Bronchial epithelial cell (primary cell): ENCODE data around the gene PEPD. TPM values are rescaled to one million over a fixed set of nuclear protein-coding genes. Genes with fewer than 3 reads are reported as not detected.

Source experiments
- DNase-seq: peaks from one replicate; pipeline ENCODE4 v3.0.0-alpha.2; 2010; ENCODE audit warnings: low read depth
- FAIRE-seq: peaks from 2 replicates; lab custom pipeline; 2011; peaks lifted over from hg19 to GRCh38; lab: Jason Lieb, UNC
- H3K27me3 ChIP-seq: 2 replicates; pipeline ENCODE4 v1.5.1; 2011; ENCODE audit warnings: low read length; ENCODE audit not compliant: control insufficient read depth, insufficient read depth
- H3K36me3 ChIP-seq: 2 replicates; pipeline ENCODE4 v1.5.1; 2011; ENCODE audit warnings: low read length; ENCODE audit not compliant: control insufficient read depth, insufficient read depth
- H3K4me3 ChIP-seq: 2 replicates; pipeline ENCODE4 v1.5.1; 2011; ENCODE audit warnings: mild to moderate bottlenecking, low read depth, low read length, control low read depth
- CTCF ChIP-seq: IDR thresholded peaks from 2 replicates; pipeline ENCODE4 v1.5.1; 2011; ENCODE audit warnings: mild to moderate bottlenecking, moderate library complexity, low read length, control low read depth, inconsistent platforms; ENCODE audit not compliant: insufficient read depth, severe bottlenecking
- total RNA-seq: library from RNA; depleted of rRNA; stranded (reverse); fragments of >200 nt; gene quantifications from 2 replicates; pipeline ENCODE4 v1.2.1, GENCODE V29; 2014

The PEPD gene
- total RNA-seq, 1 donor from 2014 or later, result 35.8 TPM

- Histone ChIP-seq H3K4me3 (no peak overlapping the region), H3K36me3 (no peaks in the 10 kb centered on the region), H3K27me3 (no peaks in the 10 kb centered on the region)
- no peak for TF ChIP-seq CTCF
- FAIRE-seq (peak; percentile 28), DNase-seq (no peak)
These were observed 47.8 kb downstream of the PEPD start for GRCh38 chr19:33473653-33474305.

DNA sequence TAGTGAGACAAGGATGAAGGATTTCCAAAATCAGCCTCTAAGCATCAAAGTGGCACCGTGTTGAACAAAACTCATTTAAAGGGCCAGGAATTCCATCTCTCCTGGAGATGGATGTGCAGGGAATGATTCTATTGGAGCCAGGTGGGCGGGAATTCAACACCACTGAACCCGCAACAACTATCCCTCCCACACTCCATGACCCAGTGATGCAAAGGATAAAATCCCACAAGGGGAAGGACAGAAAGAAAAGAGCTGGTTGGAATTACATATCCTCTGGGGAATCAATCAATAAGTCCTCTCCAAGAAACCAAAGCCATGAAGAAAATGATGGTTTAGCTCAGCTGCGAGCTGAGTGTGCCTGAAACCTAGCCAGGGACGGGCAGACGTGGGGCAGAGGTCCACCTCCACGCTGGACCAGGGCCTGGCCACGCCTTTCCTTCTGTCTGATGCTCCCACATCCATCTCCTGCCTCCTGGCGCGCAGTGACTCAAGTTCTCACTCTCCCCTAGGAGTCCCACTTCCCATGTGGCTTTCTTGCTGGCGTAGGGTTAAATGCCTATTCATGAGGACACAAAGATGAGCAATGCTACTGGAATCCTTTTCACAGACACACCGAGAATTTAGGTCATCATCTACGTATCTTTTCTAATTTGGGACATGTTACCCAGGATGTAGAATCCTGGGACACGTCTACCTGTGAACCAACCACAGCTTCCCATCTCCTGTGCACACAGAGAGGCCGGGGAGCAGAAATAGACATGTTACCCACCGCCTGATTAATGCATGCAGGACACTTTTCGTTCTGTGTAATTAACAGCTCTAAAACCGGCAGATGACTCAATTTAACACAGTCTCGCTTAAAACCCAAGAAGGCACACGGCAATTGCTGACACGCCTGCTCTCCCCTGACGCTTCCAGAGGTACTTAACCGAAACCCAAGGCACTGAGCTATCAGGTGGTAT, 48.6 kb downstream of the PEPD start:
- TF ChIP-seq CTCF, result no peak
- DNase-seq (peak; percentile 35), FAIRE-seq (no peak)
- Histone ChIP-seq H3K4me3 (no peak overlapping the region), H3K36me3 (no peaks in the 10 kb centered on the region), H3K27me3 (no peaks in the 10 kb centered on the region)

DNA sequence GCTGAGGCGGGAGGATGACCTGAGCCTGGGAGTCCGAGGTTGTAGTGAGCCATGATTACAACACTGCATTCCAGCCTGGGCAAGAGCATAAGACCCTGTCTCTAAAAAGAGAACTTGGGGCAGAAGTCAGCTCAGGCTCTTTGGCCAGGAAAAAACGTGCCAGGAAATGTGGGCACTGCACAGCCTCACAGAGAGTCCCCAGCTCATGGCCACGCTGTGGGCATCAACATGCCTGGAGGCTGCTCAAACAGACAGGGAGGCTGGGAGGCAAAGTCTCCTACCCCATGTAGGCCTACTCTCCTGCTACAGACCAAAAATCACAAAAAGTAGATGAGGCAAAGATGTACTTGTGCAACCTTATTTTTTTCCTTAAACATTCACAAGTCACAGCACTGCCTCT, 49.4 kb downstream of the PEPD start:
- no peaks in the 10 kb centered on the region for H3K27me3 ChIP-seq
- DNase-seq, result no peak
- FAIRE-seq, result no peak
- H3K36me3 ChIP-seq, result no peaks in the 10 kb centered on the region
- H3K4me3 ChIP-seq, result no peak overlapping the region
- TF ChIP-seq CTCF, result no peak

DNA sequence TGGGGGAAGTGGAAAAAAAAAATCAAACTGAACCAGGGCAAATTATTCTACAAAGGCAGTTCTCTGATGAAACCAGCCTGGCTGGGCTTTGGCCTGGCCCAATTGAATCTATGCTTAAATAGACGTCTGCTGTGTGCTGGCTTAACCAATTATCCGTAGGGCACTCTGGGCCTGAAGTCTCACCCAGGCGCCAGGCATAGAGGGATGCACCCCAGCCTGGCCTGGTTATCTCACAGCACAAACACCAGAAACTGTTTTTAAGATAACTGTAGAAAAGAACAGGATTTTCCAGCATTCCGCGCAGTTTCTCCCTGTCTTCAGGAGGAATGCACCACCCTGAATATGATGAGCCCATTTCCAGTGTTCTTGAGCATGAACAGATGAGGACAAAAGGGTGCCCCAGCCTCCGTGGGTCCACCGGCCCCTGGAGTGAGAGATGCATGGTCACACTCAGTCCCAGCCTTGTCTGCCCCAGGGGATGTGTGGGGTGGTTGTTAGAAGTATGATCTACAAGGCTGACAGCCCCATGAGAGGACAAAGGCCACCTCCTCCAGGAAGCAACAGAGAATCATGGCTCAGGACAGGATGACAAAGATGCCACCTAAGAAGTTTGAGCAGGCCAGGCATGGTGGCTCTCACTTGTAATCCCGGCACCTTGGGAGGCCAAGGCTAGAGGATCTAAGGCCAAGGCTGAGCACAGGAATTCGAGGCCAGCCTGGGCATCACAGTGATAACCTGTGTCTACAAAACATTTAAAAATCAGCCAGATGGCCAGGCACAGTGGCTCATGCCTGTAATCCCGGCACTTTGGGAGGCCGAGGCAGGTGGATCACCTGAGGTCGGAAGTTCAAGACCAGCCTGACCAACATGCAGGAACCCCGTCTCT, 50.2 kb downstream of the PEPD start:
- Histone ChIP-seq H3K36me3 (no peaks in the 10 kb centered on the region), H3K4me3 (no peak overlapping the region), H3K27me3 (no peaks in the 10 kb centered on the region)
- no peak for TF ChIP-seq CTCF
- no peak for FAIRE-seq
- no peak for DNase-seq

GRCh38 chr19:33470686-33471085, 50.9 kb downstream of the PEPD start:
- Histone ChIP-seq H3K27me3 (no peaks in the 10 kb centered on the region), H3K36me3 (no peaks in the 10 kb centered on the region), H3K4me3 (no peak overlapping the region)
- DNase-seq, result no peak
- no peak for FAIRE-seq
- no peak for TF ChIP-seq CTCF
